HG02884 (cell line): ENCODE results near the gene SORBS2.

Experiments
- ATAC-seq: cut with Tn5 transposase; IDR thresholded peaks from one replicate; pipeline ENCODE4 v1.9.1; 2021; ENCODE audit warnings: mild to moderate bottlenecking, moderate library complexity; ENCODE audit not compliant: unreplicated experiment

SORBS2 gene

DNA sequence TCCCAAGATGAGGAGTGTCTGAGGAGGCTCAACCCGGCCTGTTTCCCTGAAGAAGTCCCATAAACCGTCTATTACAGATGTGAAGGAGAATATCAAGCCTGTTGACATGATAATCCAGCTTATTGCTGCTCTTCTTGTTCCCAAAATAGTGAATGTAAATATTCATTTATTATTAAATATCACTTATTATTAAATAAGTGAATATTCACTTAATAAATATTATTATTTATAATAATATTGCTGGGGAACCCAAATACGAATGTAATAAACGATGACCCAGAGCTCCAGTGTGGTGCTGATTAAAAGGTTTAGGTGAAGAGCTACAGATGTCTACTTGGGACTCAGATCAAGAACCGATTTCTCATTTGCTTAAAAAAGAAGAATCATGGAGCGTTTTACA lies 23.8 kb upstream of the SORBS2 start:
- no peak for ATAC-seq

DNA sequence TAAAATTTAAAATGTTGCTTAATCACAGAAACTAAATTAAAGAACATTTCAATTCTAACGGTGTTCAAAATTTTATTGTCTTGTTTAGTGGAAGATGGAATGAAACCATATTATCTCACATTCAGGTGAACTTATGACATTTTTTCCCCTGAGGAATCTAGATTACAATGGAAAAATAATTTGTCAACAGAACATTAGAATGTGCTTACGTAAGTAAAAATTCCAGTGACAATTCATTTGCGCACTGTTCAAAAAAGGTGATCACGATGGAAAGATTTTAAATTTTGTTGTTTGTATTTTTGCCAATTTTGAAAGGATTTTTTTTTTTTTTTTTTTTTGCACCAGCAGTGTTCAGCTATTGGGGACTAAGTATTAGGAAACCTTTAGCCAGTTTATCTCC lies 23.3 kb upstream of the SORBS2 start:
- no peak for ATAC-seq

DNA sequence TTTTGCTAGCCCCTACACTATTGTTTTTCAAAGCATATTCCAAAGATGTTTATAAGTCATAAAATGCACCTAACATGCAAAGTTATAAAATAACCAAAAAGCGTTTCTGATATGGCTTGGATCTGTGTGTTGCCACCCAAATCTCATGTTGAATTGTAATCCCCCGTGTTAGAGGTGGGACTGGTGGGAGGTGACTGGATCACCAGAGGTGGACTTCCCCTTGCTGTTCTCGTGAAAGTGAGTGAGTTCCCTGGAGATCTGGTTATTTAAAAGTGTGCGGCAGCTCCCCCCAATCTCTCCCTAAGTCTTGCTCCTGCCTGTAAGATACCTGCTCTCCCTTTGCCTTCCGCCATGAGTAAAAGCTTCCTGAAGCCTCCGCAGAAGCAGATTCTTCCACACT lies 22.8 kb upstream of the SORBS2 start:
- no peak for ATAC-seq

DNA sequence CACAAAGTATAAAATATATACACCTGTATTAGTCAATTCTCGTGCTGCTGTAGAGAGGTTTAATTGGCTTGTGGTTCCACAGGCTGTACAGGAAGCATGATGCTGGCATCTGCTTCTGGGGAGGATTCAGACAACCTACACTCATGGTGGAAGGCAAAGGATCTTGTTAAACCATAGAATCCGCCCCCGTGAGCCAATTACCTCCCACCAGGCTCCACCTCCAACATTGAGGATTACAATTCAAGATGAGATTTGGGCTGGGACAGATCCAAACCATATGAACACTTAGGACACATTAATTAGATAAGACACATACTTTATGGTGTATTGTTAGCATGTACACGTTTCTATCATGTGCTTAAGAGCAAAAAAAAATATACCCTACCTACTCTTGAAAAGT lies 22.1 kb upstream of the SORBS2 start:
- ATAC-seq: no peak

DNA sequence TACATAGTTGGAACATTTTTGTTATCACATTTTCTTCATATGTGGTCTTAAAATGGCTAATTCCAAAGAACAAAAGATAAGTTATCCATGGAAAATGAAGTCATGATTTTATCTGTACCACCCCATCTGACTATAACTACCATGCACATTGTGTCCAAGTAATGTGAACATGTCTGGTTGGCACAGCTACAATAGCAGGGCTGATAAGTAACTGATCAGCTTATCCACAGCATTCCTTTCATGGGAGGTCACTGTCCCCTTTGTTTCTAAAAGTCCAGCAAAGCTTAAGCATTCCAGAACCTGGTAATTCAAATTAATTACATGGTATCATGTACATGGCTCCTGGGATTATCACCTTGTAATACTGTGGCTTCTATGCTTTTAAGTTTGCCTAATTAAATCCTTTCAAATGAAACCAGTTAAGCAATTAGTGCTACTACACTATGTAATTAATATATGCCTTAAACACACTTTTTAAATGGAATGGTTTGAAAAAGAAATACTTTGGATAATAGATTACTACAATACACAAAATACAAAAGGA lies 21.1 kb upstream of the SORBS2 start:
- ATAC-seq: no peak

DNA sequence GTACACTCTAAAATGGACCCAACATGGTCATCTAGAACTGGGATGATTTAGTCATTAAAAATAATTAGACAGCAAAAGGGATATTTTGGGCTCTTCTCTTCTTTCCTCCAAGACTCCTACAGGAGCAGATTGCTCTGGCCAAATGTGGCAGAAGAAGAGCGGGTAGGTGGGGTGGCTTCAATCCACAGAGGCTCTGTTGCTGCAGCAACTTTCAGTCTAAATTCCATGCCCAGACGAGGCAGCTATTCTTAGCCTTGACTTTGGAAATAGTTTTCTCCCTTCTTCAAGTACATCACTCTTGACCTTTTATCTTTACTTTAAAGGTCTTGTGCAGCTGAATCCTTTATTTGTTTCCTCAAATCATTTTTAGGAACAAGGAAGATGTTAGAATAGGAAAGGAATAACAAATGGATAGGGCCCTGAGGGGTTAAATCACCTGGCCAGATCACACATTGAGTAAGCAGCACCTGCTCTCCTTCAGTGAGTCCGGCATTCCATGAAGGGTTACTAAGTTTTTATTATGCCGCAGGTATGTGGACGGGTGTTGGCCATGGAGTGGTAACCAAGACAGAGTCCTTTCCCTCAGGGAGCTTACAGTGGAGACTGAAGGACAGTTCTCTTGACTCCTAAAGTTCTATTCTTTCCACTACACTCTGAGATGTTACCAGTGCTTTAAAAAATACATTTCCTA lies 19.3 kb upstream of the SORBS2 start:
- no peak for ATAC-seq

DNA sequence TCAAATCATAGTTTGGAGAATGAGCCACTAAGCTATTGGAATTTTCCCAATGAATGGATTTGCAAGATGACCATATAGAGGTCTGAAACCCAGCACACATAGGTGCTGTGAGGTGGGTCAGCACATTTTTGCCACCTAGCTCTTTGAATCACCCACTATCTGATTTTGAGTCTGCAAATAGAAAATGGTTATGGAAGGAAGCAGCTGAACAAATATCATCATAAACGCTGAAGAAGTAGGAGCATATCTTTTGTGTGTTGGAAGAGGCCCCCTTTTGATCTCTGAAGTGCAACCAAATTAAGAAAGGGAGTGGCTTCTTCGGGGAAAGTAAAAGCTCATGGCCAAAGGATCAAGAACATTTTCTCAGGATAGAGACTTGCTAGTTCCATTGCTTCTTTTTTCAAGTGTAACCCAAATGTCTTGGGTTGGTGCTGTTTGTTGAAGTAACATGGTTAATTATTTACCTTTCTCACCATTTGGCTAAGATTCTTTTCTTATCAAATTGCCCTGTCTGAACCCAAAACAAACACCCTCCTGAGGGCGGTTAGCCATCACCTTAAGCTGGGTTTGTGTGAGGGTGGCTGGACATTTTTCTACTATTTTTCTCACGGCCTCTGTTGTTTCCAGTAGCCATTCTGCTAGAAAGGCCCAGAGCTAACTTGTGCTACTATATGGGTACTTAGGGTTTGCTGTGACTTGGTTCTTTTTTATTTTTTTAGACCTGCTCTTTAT lies 18.4 kb upstream of the SORBS2 start:
- ATAC-seq: no peak

DNA sequence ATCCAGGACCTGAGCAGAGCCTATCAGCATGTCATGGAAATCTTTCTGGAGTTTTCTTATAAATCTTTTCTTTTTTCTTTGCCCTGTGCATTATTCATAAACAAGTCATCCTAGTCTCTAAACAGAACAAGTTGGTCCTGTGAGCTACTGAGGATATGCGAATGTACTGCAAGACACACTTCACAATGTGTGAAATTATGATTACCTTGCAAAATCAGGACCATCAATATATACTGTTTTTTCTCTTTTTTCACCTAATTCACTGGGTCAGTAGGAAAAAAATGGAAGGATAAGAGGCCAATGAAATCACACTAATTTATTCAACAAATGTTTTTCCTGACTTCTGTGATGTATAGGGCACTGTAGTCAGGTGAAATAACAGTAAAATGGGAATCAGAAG lies 14.4 kb upstream of the SORBS2 start:
- ATAC-seq: no peak

DNA sequence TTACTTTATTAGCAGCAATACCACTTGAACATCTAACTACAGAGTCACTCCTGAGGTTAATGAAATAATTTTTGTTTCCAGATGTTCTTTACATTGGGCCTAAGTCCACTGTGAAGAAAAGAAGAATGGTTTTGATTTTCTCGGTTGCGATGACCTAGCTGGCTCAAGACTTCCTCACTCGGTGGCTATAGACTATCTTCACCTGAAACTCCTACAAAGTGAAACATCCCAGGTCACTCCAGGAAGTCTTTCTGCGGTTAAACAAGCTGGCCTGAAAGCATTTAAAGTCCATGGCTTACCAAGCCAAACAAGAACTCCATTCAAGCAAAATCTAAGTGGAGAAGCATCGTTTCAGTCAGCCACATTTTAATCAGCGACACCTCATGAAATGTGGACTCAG lies 13.7 kb upstream of the SORBS2 start:
- no peak for ATAC-seq

DNA sequence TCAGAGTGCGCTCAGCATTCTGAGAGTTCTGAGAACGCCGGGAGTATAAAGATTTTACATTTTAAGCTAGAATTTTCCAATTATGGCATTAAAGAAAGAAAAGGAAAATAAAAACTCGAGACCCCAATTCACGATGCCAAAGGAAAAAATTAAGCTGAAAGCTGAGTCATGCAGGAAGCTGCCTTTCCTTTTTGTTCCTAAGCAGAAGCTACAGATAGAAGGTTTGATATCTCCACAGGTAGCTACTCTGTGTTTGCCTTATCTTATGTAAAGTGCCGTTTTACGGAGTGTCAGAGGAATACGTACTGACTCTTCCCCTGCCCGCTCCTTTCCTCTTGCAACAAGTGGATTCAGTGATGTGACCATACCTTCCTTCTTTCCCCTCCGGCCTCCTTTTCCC lies 10.8 kb upstream of the SORBS2 start:
- ATAC-seq: no peak

DNA sequence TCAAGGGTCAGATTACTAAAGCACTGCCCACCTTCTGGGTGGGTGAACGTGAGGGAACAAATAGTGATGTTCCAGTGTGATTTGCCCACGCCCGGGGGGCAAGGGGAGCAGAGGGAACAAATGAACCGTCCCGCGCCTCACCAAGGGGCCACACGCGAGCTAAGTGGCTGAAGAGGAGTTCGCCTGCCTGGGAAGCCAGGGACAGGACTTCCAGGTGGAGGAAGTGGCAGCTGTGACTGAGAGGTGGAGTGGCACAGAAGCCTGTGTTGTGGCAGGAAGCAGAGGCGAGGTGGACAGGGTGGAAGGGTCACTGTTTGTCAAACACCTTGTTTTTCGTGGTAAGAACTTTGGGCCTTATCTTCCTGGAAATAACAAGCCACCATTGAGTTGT lies 9.0 kb upstream of the SORBS2 start:
- no peak for ATAC-seq

DNA sequence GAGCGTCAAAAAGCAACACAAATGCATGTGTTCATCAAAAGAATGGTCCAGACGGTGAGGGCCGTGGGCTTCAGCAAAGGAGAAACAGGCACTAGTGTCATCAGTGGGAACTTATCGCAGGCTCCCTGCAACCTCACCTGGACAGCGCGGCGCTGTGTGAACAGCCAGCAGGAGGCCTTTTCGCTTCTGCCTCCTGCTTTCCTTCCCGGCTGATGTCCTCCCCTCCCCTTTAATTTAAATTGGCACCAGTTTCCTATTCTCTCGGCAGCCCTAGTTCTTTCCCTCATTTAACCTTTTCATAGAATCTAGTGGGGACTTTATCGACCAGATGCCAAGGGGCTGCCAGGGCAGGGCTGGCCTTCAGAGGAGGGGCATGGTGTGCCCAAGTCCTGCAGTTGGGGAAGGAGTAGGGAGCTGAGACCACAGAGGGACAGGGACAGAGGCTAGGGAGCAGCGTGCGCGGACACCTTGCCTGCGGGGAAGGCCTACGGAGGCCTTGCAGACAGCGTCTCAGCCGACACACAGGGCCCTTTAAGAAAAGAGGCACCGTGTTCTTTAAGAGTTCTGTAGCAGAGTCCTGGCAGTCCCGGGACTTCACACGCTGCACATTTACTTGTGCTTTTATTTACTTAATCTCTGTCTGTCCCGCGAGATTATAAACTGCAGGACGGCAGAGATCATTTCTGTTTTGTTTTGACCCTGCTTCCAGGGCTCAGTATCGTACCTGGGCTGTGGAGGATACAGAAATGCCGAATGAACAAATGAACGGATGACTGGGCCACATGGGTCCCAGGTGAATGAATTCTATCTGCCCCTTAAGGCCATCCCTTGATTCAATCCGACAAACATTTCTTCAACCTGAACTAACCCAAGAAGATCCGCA lies 8.4 kb upstream of the SORBS2 start:
- ATAC-seq: no peak

DNA sequence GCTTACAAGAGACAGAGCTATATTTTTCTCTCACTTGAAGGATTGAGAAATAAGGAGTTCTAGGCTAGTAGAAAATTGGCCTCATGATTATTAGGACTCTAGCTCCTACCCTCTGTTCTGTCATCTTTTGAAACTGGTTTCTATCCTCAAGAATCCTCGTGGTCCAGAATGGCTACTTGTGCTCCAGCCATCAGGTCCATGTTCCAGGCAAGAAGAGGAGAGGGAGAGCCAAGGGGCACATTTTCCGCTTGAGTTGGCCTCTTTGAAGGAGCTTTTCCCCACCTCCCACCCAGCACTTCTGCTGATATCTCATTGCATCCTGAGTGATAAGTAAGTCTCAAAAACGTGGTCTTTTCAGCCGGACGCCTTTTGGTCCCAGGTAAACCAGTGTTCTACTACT lies 7.2 kb upstream of the SORBS2 start:
- ATAC-seq: no peak

DNA sequence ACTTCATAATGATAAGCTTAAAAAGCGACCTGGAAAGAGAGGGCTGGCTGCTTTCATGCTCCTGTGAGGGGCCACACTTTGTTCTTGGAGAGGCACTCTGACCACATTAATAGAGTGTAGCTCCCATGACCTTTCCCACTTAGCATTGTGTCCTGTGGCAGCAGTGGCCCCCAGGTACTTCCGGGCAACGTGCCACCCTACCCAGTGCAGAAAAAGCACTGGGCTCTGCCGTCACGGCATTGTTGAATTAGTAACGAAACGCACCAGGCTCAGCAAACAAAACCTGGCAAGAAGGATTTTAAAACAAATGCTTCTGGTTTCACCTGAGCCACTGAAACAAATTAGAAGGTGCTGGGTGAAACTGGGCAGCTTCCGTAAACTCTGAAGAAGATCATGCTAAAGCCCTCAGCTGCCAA lies 5.4 kb upstream of the SORBS2 start:
- ATAC-seq: no peak

DNA sequence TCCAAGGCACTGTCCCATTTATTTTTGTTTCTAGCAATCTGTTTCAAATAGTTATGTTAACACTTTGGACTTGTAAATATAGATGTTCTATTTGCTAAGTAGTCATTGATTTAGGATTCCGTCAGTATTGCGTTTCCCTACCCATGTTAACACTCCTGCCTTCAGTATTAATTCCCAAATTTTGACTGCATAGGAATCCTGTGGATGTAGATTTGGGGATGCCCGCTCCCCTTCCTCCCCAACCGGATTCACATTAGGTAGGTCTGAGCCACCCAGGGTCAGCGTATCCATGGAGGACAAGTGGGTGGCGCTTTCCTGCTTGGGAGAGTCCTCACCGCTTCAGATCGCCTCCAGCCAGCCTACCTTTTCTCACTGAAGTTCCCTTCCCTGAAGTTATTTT lies 1.1 kb upstream of the SORBS2 start:
- ATAC-seq: no peak

DNA sequence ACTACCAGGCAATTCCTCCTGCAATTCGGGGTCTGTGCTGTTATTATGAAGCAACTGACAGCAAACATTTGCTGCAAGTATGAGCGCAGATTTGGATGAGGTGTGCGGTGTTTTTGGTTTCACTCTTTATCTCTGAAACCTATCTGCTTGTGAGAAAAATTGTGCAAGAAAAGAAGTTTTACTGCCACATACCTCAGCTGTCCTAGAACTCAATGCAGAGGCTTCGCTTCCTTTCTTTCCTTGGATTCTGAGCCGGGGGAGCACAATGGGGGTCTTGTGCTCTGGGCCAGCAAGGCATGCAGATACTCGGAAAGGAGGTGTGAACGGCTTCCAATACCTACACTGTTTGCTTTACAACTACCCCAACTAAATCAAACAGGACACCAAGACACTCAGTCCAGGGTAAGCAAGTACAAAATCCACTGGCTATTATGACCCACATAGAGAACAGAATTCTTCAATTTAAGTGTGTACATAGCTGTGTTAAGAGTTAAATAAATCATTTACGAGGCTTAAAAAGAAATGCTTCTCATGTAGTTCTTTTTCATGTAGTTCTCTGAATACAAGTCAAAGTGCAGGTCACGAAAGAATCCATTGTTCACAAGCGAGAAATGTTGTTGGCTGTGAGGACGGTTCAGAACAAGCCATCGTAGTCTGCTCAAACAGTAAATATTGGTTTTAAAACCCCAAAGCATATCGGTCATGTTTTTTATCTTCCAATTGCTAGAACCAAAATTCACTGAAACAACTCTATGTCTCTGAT lies 1.1 kb downstream of the SORBS2 start:
- no peak for ATAC-seq

DNA sequence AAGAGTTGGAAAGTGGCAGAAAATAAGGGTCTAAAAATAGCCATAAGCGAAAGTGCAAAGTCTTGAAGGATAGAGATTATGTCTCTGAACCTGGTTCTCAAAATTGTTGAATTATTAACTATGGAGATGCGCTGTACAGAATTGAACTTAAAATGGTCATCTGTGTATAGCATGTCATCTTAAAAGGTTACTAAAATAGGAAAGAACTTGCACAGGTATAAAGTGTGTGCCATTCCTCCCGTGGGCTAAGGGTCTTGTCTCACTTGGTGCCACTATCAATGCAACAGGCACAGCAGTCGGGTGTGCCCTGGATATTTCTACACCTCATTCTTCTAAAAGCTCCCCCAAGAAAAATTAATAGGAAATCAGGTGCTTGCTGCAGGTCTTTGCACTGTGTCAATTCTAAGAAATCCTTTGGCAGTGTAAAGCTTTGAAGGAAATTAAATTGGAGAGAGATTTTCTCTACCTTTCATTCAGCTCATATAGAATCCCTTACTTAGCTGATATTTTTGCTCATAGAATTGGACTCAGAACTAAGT lies 2.4 kb downstream of the SORBS2 start:
- no peak for ATAC-seq

DNA sequence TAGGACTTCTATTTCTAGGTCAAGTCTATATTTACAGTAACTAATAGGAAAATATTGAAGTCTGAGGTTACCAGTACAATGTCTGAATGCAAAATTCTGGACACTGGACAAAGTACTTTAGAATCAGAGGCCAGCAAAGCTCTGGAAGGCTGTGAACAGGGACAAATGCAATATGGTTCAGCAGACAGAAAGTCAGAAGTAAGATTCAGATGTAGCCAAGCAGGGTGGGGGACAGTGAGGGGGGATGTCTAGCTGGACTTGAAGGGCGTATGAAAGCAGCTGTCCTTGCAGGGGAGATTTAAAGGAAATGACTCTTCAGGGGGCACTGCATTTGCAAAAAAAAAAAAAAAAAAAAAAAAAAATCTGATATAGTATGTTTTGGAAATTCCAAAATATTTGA lies 2.9 kb downstream of the SORBS2 start:
- no peak for ATAC-seq

DNA sequence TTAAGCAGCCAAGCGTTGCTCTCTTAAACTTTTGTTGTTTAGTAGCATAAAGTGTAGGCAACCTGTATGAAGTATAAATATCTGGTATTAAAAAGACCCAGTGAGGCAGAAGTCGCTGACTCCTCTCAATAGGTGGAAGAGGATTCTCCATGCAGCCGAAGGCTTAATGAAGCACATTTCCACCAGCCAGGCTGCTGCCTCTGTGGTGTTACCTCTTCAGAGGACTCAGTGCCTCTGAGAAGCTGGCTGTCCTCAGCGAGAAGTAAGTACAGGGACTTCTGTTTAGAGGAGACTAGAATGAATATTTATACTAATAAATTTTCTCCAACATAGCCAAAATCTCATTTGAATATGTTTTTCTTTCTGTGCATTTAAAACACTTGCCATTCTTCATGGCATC lies 6.0 kb downstream of the SORBS2 start:
- no peak for ATAC-seq

DNA sequence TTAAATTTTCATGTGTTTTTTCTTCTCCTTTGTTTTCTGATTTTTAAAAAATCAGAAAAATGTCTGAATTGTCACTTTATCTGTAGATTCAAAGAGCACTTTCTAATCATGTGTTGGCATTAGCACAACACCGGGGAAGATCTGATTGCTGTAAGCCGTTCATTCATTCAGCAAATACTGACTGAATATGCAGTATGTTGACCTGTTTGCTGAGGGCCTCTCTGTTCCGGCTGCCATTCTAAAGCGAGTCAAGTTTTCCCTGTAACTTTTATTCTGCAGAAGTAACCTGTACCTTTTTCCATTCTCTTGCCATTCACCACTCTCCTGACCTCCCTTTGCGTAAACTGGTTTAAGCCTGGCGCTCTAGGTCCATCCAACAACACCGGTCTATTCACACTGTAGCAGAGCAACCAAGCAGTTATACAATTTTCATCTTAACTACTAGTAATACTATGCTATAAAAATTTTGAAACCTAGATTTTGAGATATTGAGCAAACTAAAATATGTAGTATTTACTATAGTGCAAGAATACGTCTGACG lies 6.7 kb downstream of the SORBS2 start:
- no peak for ATAC-seq
